PC-9 (cell line): ENCODE data around the gene PHEX. TPM values are rescaled to one million over a fixed set of nuclear protein-coding genes. Genes with fewer than 3 reads are reported as not detected.

ENCODE experiments used
- BruUV-seq: library from RNA; stranded (reverse); fragments of 400-500 nt; replicated peaks from 2 replicates; lab custom pipeline; 2021; lab: Mats Ljungman, UMichigan
- CTCF ChIA-PET: fragments of 300-600 bp; sonication (Branson Sonifier 250); formaldehyde crosslinking; loops from one replicate; lab custom pipeline; 2022; ENCODE audit warnings: antibody characterized with exemption; lab: Charles Lee
- POLR2A ChIA-PET: fragments of 300-600 bp; sonication (Branson Sonifier 250); formaldehyde crosslinking; loops from one replicate; lab custom pipeline; 2022; ENCODE audit warnings: antibody characterized with exemption; ENCODE audit not compliant: unreplicated experiment; lab: Charles Lee
- DNase-seq, 2 experiments: peaks; one replicate each; pipeline versions ENCODE4 v3.0.0 to v3.0.0-alpha.2; 2015 to 2022; ENCODE audit warnings: mixed read lengths in 1 of 2
- H2AFZ ChIP-seq: fragments of 200-600 bp; sonication (generic); 2 replicates; pipeline ENCODE4 v1.8.1; 2017; ENCODE audit warnings: antibody characterized with exemption
- H3F3A ChIP-seq: fragments of 200-600 bp; sonication (generic); 2 replicates; pipeline ENCODE4 v1.8.1; 2017; ENCODE audit warnings: antibody characterized with exemption, mild to moderate bottlenecking, low read depth; ENCODE audit not compliant: insufficient read depth
- H3K27ac ChIP-seq: fragments of 200-600 bp; sonication (generic); 2 replicates; pipeline ENCODE4 v1.6.1; 2016; ENCODE audit warnings: mixed run types
- H3K27me3 ChIP-seq: fragments of 200-600 bp; sonication (generic); 2 replicates; pipeline ENCODE4 v1.6.1; 2016; ENCODE audit warnings: low read depth, mixed run types; ENCODE audit not compliant: insufficient read depth
- H3K36me3 ChIP-seq: fragments of 200-600 bp; sonication (generic); 2 replicates; pipeline ENCODE4 v1.6.1; 2016; ENCODE audit warnings: low read depth, mixed run types
- H3K4me1 ChIP-seq: fragments of 200-600 bp; sonication (generic); replicated peaks from 2 replicates; pipeline ENCODE4 v1.6.1; 2016; ENCODE audit warnings: mixed run types; ENCODE audit not compliant: insufficient read depth
- H3K4me2 ChIP-seq: fragments of 200-600 bp; sonication (generic); 2 replicates; pipeline ENCODE4 v1.6.1; 2017; ENCODE audit warnings: mixed run types
- H3K4me3 ChIP-seq: fragments of 200-600 bp; sonication (generic); 2 replicates; pipeline ENCODE4 v1.6.1; 2016; ENCODE audit warnings: mixed run types
- H3K79me2 ChIP-seq: fragments of 200-600 bp; sonication (generic); 2 replicates; pipeline ENCODE4 v1.6.1; 2017; ENCODE audit warnings: low read depth, mixed run types
- H3K9me2 ChIP-seq: fragments of 200-600 bp; sonication (generic); 2 replicates; pipeline ENCODE4 v1.8.1; 2017; ENCODE audit warnings: mild to moderate bottlenecking; ENCODE audit not compliant: insufficient read depth
- H3K9me3 ChIP-seq: fragments of 200-600 bp; sonication (generic); 2 replicates; pipeline ENCODE4 v1.8.1; 2016; ENCODE audit warnings: low read depth; ENCODE audit not compliant: insufficient read depth
- H4K20me1 ChIP-seq: fragments of 200-600 bp; sonication (generic); 2 replicates; pipeline ENCODE4 v1.8.1; 2017; ENCODE audit not compliant: insufficient read depth
- CTCF ChIP-seq: fragments of 200-600 bp; sonication (generic); conservative IDR thresholded peaks from 2 replicates; pipeline ENCODE4 v1.6.1; 2017; ENCODE audit warnings: mixed run types, antibody characterized with exemption, mild to moderate bottlenecking, moderate library complexity
- EZH2 ChIP-seq: fragments of 200-600 bp; sonication (generic); IDR thresholded peaks from 2 replicates; pipeline ENCODE4 v1.8.0; 2017; ENCODE audit warnings: antibody characterized with exemption, low read depth
- intact Hi-C: fragments of 100-400 bp; cut with micrococcal nuclease; formaldehyde crosslinking; loops from one replicate; pipeline ENCODE4 v1.10.0; 2022; ENCODE audit not compliant: unreplicated experiment
- total RNA-seq: library from RNA; stranded (reverse); gene quantifications from 2 replicates; pipeline ENCODE4 v1.2.3, GENCODE V29; 2021

Gene PHEX
- total RNA-seq, 1 experiment from 2014 or later, result 3.5 TPM

GRCh38 chrX:22202251-22202650 lies 170.1 kb downstream of the PHEX start:
- H3K27ac ChIP-seq, result no peak overlapping the region
- POLR2A ChIA-PET, result no interaction called here
- H4K20me1 ChIP-seq, result no peaks in the 10 kb centered on the region
- no peak overlapping the region for H2AFZ ChIP-seq
- H3K4me1 ChIP-seq, result no peaks in the 10 kb centered on the region
- H3K36me3 ChIP-seq, result no peaks in the 10 kb centered on the region
- H3K9me3 ChIP-seq, result no peaks in the 10 kb centered on the region
- H3K27me3 ChIP-seq, result no peaks in the 10 kb centered on the region
- no peak overlapping the region for H3K4me3 ChIP-seq
- DNase-seq, result no peak
- no peaks in the 10 kb centered on the region for H3K9me2 ChIP-seq
- intact Hi-C loops, result no loop called here
- no peaks in the 10 kb centered on the region for H3F3A ChIP-seq
- TF ChIP-seq EZH2 (no peak), CTCF (no peak)
- CTCF ChIA-PET, result no interaction called here
- H3K79me2 ChIP-seq, result no peaks in the 10 kb centered on the region
- no TSS peak for BruUV-seq
- H3K4me2 ChIP-seq, result no peak overlapping the region

GRCh38 chrX:22203186-22203585 lies 171.1 kb downstream of the PHEX start:
- POLR2A ChIA-PET, result no interaction called here
- CTCF ChIA-PET, result no interaction called here
- DNase-seq, result no peak

GRCh38 chrX:22206781-22207180 lies 174.7 kb downstream of the PHEX start:
- Histone ChIP-seq H3K4me1 (no peaks in the 10 kb centered on the region), H3K4me3 (no peak overlapping the region), H3K4me2 (no peak overlapping the region), H3K36me3 (no peaks in the 10 kb centered on the region), H3K27ac (no peak overlapping the region), H3F3A (no peaks in the 10 kb centered on the region), H2AFZ (no peak overlapping the region), H3K27me3 (no peaks in the 10 kb centered on the region), H3K79me2 (no peaks in the 10 kb centered on the region), H3K9me3 (no peaks in the 10 kb centered on the region), H3K9me2 (no peaks in the 10 kb centered on the region), H4K20me1 (no peaks in the 10 kb centered on the region)
- intact Hi-C loops, result no loop called here
- BruUV-seq, result no TSS peak
- ChIA-PET POLR2A (no interaction called here), CTCF (no interaction called here)
- no peak for DNase-seq
- no peak for TF ChIP-seq EZH2
- TF ChIP-seq CTCF, result no peak

More at GRCh38 chrX:22203186-22203585, 171.1 kb downstream of the PHEX start:
- Histone ChIP-seq H3K4me1 (no peaks in the 10 kb centered on the region), H4K20me1 (no peaks in the 10 kb centered on the region), H3F3A (no peaks in the 10 kb centered on the region), H3K9me3 (no peaks in the 10 kb centered on the region), H3K4me3 (no peak overlapping the region), H3K27me3 (no peaks in the 10 kb centered on the region), H3K4me2 (no peak overlapping the region), H3K9me2 (no peaks in the 10 kb centered on the region), H2AFZ (no peak overlapping the region), H3K36me3 (no peaks in the 10 kb centered on the region), H3K79me2 (no peaks in the 10 kb centered on the region), H3K27ac (no peak overlapping the region)
- intact Hi-C loops, result no loop called here
- TF ChIP-seq EZH2, result no peak
- TF ChIP-seq CTCF, result no peak
- BruUV-seq, result no TSS peak
